Islet precursor cell (in vitro differentiated cells): Measurements from ENCODE around the gene PIEZO1.
A peak's percentile ranks its signal among the peaks of the same experiment; 100 is the strongest.
"Not testable (repeated sequence)": the region's sequence is repeated elsewhere in the genome, so short reads cannot be mapped to it uniquely, and the experiment has no call there.

Source experiments
- DNase-seq: peaks from one replicate; pipeline ENCODE4 v3.0.0-alpha.2; 2018

The PIEZO1 gene

GRCh38 chr16:88803264-88803987 lies 18.4 kb upstream of the PIEZO1 start, which contains the start of gene CDT1:
TSS of gene CDT1 (plus strand) at chr16:88803789. CDS start at chr16:88803832, 43 bp downstream.
- DNase-seq = peak; percentile 84

- DNase-seq = no peak
These were observed 15.2 kb upstream of the PIEZO1 start for GRCh38 chr16:88800277-88800592.

- DNase-seq = no peak
These were observed 14.7 kb upstream of the PIEZO1 start for GRCh38 chr16:88799569-88800276.

- DNase-seq = no peak
These were observed 13.9 kb upstream of the PIEZO1 start for GRCh38 chr16:88798772-88799455.

- no peak for DNase-seq
These were observed 13.1 kb upstream of the PIEZO1 start for GRCh38 chr16:88798073-88798472.

- DNase-seq = no peak
These were observed 11.3 kb upstream of the PIEZO1 start for GRCh38 chr16:88796278-88796677.

- no peak for DNase-seq
These were observed 8.4 kb upstream of the PIEZO1 start for GRCh38 chr16:88793251-88793954.

GRCh38 chr16:88792668-88793250 lies 7.7 kb upstream of the PIEZO1 start:
- DNase-seq = no peak

GRCh38 chr16:88792078-88792550 lies 7.1 kb upstream of the PIEZO1 start:
- peak; percentile 54 for DNase-seq

GRCh38 chr16:88790312-88791211 lies 5.5 kb upstream of the PIEZO1 start:
- DNase-seq = peak; percentile 65

GRCh38 chr16:88789594-88789993 lies 4.6 kb upstream of the PIEZO1 start:
- DNase-seq = no peak

GRCh38 chr16:88788749-88789148 lies 3.7 kb upstream of the PIEZO1 start:
- not testable (repeated sequence) for DNase-seq

GRCh38 chr16:88787579-88788314 lies 2.7 kb upstream of the PIEZO1 start:
- DNase-seq = no peak

GRCh38 chr16:88784856-88785105 lies 239 bp downstream of the PIEZO1 start:
- no peak for DNase-seq

GRCh38 chr16:88784074-88784855 lies 755 bp downstream of the PIEZO1 start:
- DNase-seq = peak; percentile 79

- DNase-seq = peak; percentile 71
These were observed 1.5 kb downstream of the PIEZO1 start for GRCh38 chr16:88783391-88784073.

- DNase-seq = peak; percentile 83
These were observed 2.3 kb downstream of the PIEZO1 start for GRCh38 chr16:88782454-88783390.
